H9 (cell line): ENCODE data around the gene ZNF160. TPM values are rescaled to one million over a fixed set of nuclear protein-coding genes. Genes with fewer than 3 reads are reported as not detected.

Source experiments
- DNase-seq: peaks from one replicate; pipeline ENCODE4 v3.0.0-alpha.2; 2017
- H2AFZ ChIP-seq: one replicate; pipeline ENCODE4 v1.6.1; 2013; ENCODE audit warnings: mild to moderate bottlenecking, low read length, control low read depth, moderate library complexity
- H2AK5ac ChIP-seq: 2 replicates; pipeline ENCODE4 v1.6.1; 2013; ENCODE audit warnings: low read length, control low read depth, mixed read lengths; ENCODE audit not compliant: insufficient read length
- H2BK120ac ChIP-seq: one replicate; pipeline ENCODE4 v1.6.1; 2013; ENCODE audit warnings: low read depth, mild to moderate bottlenecking, low read length, control low read depth, inconsistent platforms; ENCODE audit not compliant: poor library complexity, severe bottlenecking
- H2BK12ac ChIP-seq: 2 replicates; pipeline ENCODE4 v1.6.1; 2013; ENCODE audit warnings: low read length, control low read depth, mixed read lengths, low read depth; ENCODE audit not compliant: insufficient read length
- H2BK15ac ChIP-seq: 2 replicates; pipeline ENCODE4 v1.6.1; 2013; ENCODE audit warnings: low read depth, low read length, control low read depth
- H2BK20ac ChIP-seq: one replicate; pipeline ENCODE4 v1.6.1; 2013; ENCODE audit warnings: low read depth, mild to moderate bottlenecking, low read length, control low read depth, inconsistent platforms; ENCODE audit not compliant: poor library complexity, severe bottlenecking
- H2BK5ac ChIP-seq: 2 replicates; pipeline ENCODE4 v1.6.1; 2013; ENCODE audit warnings: low read length, control low read depth, mixed read lengths; ENCODE audit not compliant: insufficient read length
- H3K14ac ChIP-seq: 2 replicates; pipeline ENCODE4 v1.6.1; 2013; ENCODE audit warnings: low read length, control low read depth; ENCODE audit not compliant: insufficient read depth
- H3K18ac ChIP-seq: 2 replicates; pipeline ENCODE4 v1.6.1; 2013; ENCODE audit warnings: low read depth, mild to moderate bottlenecking, mixed read lengths, low read length, control low read depth; ENCODE audit not compliant: insufficient read length
- H3K23ac ChIP-seq: 2 replicates; pipeline ENCODE4 v1.6.1; 2013; ENCODE audit warnings: low read length, control low read depth, mixed read lengths, low read depth; ENCODE audit not compliant: insufficient read length
- H3K23me2 ChIP-seq: 2 replicates; pipeline ENCODE4 v1.6.1; 2013; ENCODE audit warnings: low read depth, mild to moderate bottlenecking, mixed read lengths, low read length, control low read depth; ENCODE audit not compliant: insufficient read length, poor library complexity, severe bottlenecking
- H3K27ac ChIP-seq: 2 replicates; pipeline ENCODE4 v1.5.1; 2013; ENCODE audit warnings: low read length, control low read depth, mixed read lengths, low read depth; ENCODE audit not compliant: insufficient read length
- H3K27me3 ChIP-seq: 2 replicates; pipeline ENCODE4 v1.6.1; 2013; ENCODE audit warnings: low read length, control low read depth, inconsistent platforms; ENCODE audit not compliant: insufficient read depth
- H3K4ac ChIP-seq: 2 replicates; pipeline ENCODE4 v1.6.1; 2013; ENCODE audit warnings: low read depth, mild to moderate bottlenecking, control low read depth, inconsistent platforms, low read length, moderate library complexity
- H3K4me1 ChIP-seq: 2 replicates; pipeline ENCODE4 v1.6.1; 2013; ENCODE audit warnings: low read length, control low read depth, inconsistent platforms; ENCODE audit not compliant: insufficient read depth
- H3K4me2 ChIP-seq: 2 replicates; pipeline ENCODE4 v1.6.1; 2013; ENCODE audit warnings: low read length, control low read depth, mixed read lengths; ENCODE audit not compliant: insufficient read length, insufficient read depth
- H3K56ac ChIP-seq: 2 replicates; pipeline ENCODE4 v1.6.1; 2013; ENCODE audit warnings: low read depth, mild to moderate bottlenecking, mixed read lengths, low read length, control low read depth; ENCODE audit not compliant: insufficient read length
- H3K79me1 ChIP-seq: 2 replicates; pipeline ENCODE4 v1.6.1; 2013; ENCODE audit warnings: low read depth, mild to moderate bottlenecking, moderate library complexity, low read length, control low read depth, inconsistent platforms; ENCODE audit not compliant: insufficient read depth, poor library complexity, severe bottlenecking
- H3K79me2 ChIP-seq: 2 replicates; pipeline ENCODE4 v1.6.1; 2013; ENCODE audit warnings: low read length, control low read depth, inconsistent platforms; ENCODE audit not compliant: insufficient read depth
- H3K9ac ChIP-seq: 2 replicates; pipeline ENCODE4 v1.6.1; 2013; ENCODE audit warnings: low read length, control low read depth, mixed read lengths; ENCODE audit not compliant: insufficient read length; ENCODE audit errors: extremely low read depth
- H3K9me3 ChIP-seq: one replicate; pipeline ENCODE4 v1.6.1; 2013; ENCODE audit warnings: low read depth, low read length, inconsistent platforms; ENCODE audit not compliant: control insufficient read depth
- H3T11ph ChIP-seq: one replicate; pipeline ENCODE4 v1.6.1; 2013; ENCODE audit warnings: mild to moderate bottlenecking, low read length, control low read depth, inconsistent platforms
- H4K20me1 ChIP-seq: one replicate; pipeline ENCODE4 v1.6.1; 2013; ENCODE audit not compliant: control insufficient read depth, insufficient read length, insufficient read depth
- H4K5ac ChIP-seq: 2 replicates; pipeline ENCODE4 v1.6.1; 2013; ENCODE audit warnings: low read depth, mild to moderate bottlenecking, mixed read lengths, low read length, control low read depth; ENCODE audit not compliant: insufficient read length
- H4K8ac ChIP-seq: replicated peaks from 2 replicates; pipeline ENCODE4 v1.6.1; 2013; ENCODE audit warnings: low read length, control low read depth, mixed read lengths, low read depth; ENCODE audit not compliant: insufficient read length
- H4K91ac ChIP-seq: 2 replicates; pipeline ENCODE4 v1.6.1; 2013; ENCODE audit warnings: low read depth, mild to moderate bottlenecking, moderate library complexity, mixed read lengths, low read length, control low read depth; ENCODE audit not compliant: insufficient read length
- H3K27ac Mint-ChIP-seq, 3 experiments: 2 replicates in 2 of 3; 3 replicates in 1 of 3; pipeline ENCODE4 v1.8.0; 2020 to 2021; ENCODE audit warnings: mixed read lengths in 3 of 3, mild to moderate bottlenecking in 1 of 3, moderate library complexity in 1 of 3
- H3K27me3 Mint-ChIP-seq: 2 replicates; pipeline ENCODE4 v1.8.0; 2021; ENCODE audit warnings: low read depth, mild to moderate bottlenecking, moderate library complexity, mixed read lengths
- H3K36me3 Mint-ChIP-seq, 3 experiments: 2 replicates in 2 of 3; 3 replicates in 1 of 3; pipeline ENCODE4 v1.8.0; 2020 to 2021; ENCODE audit warnings: low read depth in 3 of 3, mixed read lengths in 3 of 3; ENCODE audit not compliant: insufficient read depth in 1 of 3
- H3K4me1 Mint-ChIP-seq, 2 experiments: 2 replicates each; pipeline ENCODE4 v1.8.0; 2020; ENCODE audit warnings: mixed read lengths in 2 of 2
- H3K4me3 Mint-ChIP-seq, 2 experiments: 2 replicates in 1 of 2; 3 replicates in 1 of 2; pipeline ENCODE4 v1.8.0; 2020 to 2021; ENCODE audit warnings: mild to moderate bottlenecking in 2 of 2, mixed read lengths in 2 of 2, moderate library complexity in 1 of 2
- H3K9me3 Mint-ChIP-seq, 2 experiments: 2 replicates in 1 of 2; 3 replicates in 1 of 2; pipeline ENCODE4 v1.8.0; 2020; ENCODE audit warnings: mild to moderate bottlenecking in 2 of 2, mixed read lengths in 2 of 2, moderate library complexity in 1 of 2
- WGBS: extraction: QIAGEN DNeasy Blood & Tissue Kit; methylation state at CpG from one replicate; pipeline ENCODE4 v1.1.7; 2013; ENCODE audit warnings: missing lambda C conversion rate, low lambda C conversion rate, mixed read lengths; ENCODE audit not compliant: insufficient read length; ENCODE audit errors: extremely low coverage; 5-methylcytosine and 5-hydroxymethylcytosine counted together
- total RNA-seq: library from RNA; stranded (reverse); gene quantifications from 2 replicates; pipeline ENCODE4 v1.2.1, GENCODE V29; 2021
- TF ChIP-seq, protein P1 (sequence below): fragments of 200-600 bp; sonication (generic); conservative IDR thresholded peaks from 3 replicates; pipeline ENCODE4 v1.8.0; 2021; ENCODE audit warnings: antibody characterized with exemption, mild to moderate bottlenecking

ZNF160 gene
- total RNA-seq, 1 experiment from 2014 or later = 31.1 TPM

GRCh38 chr19:53094754-53095575 is 8.3 kb downstream of the ZNF160 start:
- peak overlapping the region; percentile 3 for H3K9ac ChIP-seq
- H2BK12ac ChIP-seq = no peak overlapping the region
- no CpG with 5 or more reads among the region's 29 CpGs for WGBS
- H4K91ac ChIP-seq = no peak overlapping the region
- peak; percentile 93 for DNase-seq
- no peak overlapping the region for H3K56ac ChIP-seq
- no peaks in the 10 kb centered on the region for H3K23me2 ChIP-seq
- Mint-ChIP-seq H3K27me3 (no peaks in the 10 kb centered on the region), H3K4me1 (peaks cover 20 to 26% of the 10 kb centered on the region in 2 experiments), H3K9me3 (no peaks in the 10 kb centered on the region), H3K27ac (peak overlapping the region; percentile 91 to 94 (median 94)), H3K36me3 (peaks cover 22 to 47% (median 31%) of the 10 kb centered on the region in 3 experiments), H3K4me3 (peak overlapping the region; percentile 50 to 75)
- H3K79me2 ChIP-seq = no peaks in the 10 kb centered on the region; the same call in 1 of the 2 replicates
- TF ChIP-seq, protein P1, sequence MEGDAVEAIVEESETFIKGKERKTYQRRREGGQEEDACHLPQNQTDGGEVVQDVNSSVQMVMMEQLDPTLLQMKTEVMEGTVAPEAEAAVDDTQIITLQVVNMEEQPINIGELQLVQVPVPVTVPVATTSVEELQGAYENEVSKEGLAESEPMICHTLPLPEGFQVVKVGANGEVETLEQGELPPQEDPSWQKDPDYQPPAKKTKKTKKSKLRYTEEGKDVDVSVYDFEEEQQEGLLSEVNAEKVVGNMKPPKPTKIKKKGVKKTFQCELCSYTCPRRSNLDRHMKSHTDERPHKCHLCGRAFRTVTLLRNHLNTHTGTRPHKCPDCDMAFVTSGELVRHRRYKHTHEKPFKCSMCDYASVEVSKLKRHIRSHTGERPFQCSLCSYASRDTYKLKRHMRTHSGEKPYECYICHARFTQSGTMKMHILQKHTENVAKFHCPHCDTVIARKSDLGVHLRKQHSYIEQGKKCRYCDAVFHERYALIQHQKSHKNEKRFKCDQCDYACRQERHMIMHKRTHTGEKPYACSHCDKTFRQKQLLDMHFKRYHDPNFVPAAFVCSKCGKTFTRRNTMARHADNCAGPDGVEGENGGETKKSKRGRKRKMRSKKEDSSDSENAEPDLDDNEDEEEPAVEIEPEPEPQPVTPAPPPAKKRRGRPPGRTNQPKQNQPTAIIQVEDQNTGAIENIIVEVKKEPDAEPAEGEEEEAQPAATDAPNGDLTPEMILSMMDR = no peak
- H2BK120ac ChIP-seq = no peak overlapping the region
- no peak overlapping the region for H3K27ac ChIP-seq
- no peaks in the 10 kb centered on the region; the same call in 1 of the 2 replicates for H3K4me1 ChIP-seq
- no peaks in the 10 kb centered on the region for H3K9me3 ChIP-seq
- no peak overlapping the region for H3K23ac ChIP-seq
- no peak overlapping the region for H2AK5ac ChIP-seq
- H4K20me1 ChIP-seq = no peaks in the 10 kb centered on the region
- no peak overlapping the region for H3K14ac ChIP-seq
- peak overlapping the region; percentile 43 for H3K4me2 ChIP-seq
- no peak overlapping the region for H2BK20ac ChIP-seq
- H4K8ac ChIP-seq = no peak overlapping the region
- no peak overlapping the region for H2AFZ ChIP-seq
- H2BK15ac ChIP-seq = no peak overlapping the region
- peaks cover 12% of the 10 kb centered on the region for H3K79me1 ChIP-seq
- H4K5ac ChIP-seq = no peak overlapping the region
- no peak overlapping the region for H3K4ac ChIP-seq
- no peak overlapping the region for H2BK5ac ChIP-seq
- no peak overlapping the region for H3K18ac ChIP-seq
- H3T11ph ChIP-seq = no peak overlapping the region
- no peaks in the 10 kb centered on the region for H3K27me3 ChIP-seq
